GM18507 (cell line): ENCODE measurements around the gene MYLK.
"Not testable (repeated sequence)": the region's sequence is repeated elsewhere in the genome, so short reads cannot be mapped to it uniquely, and the experiment has no call there.

Experiments
- DNase-seq: peaks from one replicate; pipeline ENCODE4 v3.0.0; 2011; ENCODE audit warnings: low read depth; ENCODE audit not compliant: insufficient read length; ENCODE audit errors: extremely low spot score
- FAIRE-seq: peaks from 2 replicates; lab custom pipeline; 2011; peaks lifted over from hg19 to GRCh38; lab: Jason Lieb, UNC

Gene MYLK

DNA sequence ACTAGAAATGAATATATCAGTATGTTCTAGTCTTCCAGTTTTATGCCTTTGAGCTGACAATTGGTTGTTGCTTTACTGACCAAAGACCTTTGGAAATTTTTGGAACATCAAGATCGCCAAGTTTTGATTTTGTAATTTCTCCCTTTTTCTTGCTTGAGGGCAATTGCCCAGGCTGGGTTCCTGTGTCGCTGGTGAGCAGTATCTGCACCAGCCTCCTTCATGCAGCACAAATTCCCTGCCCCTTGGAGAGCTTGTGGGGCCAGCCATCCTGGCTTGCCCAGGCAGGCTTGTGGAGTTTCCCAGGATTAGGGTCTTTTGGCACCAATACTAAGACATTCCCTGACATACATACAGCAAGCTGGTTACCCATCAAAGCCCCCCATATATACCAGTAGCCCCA lies 261.4 kb downstream of the MYLK start:
- DNase-seq (no peak), FAIRE-seq (no peak)

DNA sequence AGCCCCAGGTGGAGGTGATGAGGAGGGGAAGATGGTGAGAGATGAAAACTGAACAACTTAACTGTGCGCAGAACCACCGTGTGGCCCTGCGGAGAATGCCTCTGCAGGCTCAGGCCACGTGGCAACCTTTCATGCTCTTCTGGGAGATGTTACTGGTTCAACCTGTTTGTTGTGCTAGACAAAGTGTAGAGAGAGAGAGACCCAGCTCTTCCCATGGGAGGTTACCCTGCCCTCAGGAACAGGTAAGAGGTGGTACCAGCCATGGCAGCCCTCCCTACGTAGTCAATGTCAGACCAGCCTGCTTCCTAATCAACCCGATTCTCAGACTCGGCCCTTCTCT lies 262.3 kb downstream of the MYLK start:
- FAIRE-seq = no peak
- no peak for DNase-seq

DNA sequence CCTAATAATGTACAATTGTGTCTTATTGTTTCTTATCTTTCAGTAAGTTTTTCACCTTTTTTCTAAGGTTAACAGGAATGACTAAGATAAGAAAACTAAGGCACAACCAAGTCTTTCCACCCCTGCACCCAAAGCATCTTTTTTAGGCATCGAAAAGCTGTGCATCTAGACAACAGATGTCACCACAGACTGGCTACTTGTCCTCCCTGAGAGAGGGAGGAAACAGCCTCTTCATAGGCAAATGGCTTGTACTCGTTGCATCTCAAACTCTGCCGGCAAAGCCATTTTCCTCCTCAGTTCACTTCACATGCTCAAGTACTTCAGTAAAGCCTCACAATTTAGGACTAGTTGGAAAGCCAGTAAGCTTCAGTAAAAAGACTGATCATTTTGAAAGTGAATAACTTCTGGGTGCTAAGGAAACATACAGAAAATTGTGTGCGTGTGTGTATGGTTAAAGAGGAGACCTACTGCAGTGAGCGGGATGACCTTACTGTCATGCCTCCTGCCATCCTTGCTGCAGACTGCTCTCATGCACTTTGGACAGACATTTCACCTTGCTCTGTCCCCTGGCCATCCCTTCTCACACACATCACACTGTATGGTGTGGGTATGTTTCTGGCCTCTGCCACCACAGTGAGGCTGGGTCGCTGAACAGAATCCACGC lies 262.8 kb downstream of the MYLK start:
- FAIRE-seq (no peak), DNase-seq (no peak)

DNA sequence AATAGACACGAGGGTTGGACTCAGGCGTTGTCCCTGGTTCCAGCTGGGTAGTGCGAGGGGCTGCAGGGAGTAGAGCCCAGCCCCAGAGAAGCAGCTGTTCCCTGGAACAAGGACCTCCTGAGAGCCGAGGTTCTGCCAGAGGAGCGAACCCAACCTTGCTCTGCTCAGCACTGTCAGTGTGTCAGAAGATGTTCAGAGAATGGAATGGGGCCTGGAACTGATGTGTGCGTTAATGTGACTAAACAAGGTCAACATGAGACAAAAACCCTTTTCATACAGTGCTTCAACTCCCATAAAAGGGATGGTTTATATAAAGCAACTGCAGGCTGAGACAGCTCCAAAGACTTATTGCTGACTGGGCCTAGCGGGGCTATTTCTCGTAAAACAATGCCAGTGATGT lies 263.8 kb downstream of the MYLK start:
- FAIRE-seq = no peak
- DNase-seq = no peak

DNA sequence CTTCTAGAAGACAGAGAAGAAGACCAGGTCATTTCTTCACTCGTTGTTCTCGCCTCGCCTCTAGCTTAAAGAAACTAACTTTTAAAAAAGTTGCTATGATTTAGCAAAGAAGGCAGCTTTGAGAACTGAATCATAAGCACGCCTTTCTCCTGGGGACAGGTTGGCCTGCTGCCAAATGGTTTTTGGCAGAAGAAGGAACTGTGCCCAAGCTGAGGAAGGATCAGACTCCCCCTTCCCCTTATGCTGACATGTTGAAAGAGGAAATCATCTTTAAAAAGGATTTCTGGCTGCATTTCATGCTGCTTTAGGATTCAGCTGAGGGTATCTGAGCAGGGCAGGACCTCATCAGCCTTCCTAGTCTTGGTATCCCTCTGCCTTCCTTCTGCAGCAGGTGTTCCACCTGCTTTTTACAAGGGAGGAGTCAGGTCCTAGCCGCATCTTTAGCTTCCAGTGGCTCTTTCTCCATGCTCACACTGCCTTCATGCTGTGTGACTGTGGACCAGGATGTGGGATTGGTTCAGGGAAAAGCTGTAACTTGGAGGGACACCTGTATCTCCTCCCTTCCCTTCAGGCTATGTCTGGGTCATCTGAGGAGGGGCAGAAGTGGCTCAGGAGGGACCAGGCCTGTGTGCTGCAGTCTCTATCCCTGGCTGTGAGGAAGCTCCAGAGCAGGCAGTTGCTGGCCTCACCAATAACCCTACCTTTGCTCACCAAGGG lies 265.2 kb downstream of the MYLK start:
- DNase-seq (no peak), FAIRE-seq (no peak)

DNA sequence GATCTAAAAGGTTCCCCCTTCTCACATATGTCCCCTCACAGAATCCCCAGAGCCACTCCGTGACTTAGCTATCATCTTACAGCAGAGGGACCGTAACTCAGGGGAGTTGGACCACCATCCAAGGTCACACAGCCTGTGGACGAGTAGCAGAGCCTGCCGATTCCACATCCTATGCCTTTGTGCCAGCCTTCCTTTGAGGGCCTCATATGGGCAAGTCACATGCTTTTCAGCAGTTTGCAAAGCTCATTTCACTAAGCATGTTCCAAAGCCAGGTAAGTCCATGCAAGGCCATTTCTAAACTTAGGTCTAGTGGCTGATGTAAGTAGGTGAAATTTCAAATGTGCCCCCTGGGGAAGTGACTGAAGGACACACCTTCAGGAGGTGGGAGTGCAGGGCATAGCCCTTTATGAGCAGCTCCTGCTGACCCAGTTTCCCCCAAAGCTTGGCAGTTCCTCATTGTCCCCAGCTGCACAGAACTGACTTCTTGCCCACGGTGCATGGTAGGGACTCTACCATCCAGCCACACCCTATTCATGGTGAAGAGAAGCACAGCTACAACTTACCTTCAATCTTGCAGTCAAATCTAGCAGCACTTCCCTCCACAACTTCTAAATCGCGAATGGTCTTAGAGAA lies 265.9 kb downstream of the MYLK start:
- DNase-seq = no peak
- FAIRE-seq = no peak

DNA sequence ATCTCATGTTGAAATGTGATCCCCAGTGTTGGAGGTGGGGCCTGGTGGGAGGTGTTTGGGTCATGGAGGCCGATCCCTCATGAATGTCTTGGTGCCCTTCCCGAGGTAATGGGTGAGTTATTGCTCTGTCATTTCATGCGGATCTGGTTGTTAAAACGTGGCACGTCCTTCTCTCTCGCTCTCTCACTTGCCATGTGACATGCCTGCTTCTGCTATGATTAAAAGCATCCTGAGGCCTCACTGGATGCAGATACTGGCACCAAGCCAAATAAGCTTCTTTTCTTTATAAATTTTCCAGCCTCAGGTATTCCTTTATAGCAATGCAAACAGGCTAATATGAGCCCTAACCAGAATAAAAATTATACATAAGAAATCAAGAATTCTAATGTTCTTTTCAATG lies 267.5 kb downstream of the MYLK start:
- no peak for DNase-seq
- FAIRE-seq = no peak

DNA sequence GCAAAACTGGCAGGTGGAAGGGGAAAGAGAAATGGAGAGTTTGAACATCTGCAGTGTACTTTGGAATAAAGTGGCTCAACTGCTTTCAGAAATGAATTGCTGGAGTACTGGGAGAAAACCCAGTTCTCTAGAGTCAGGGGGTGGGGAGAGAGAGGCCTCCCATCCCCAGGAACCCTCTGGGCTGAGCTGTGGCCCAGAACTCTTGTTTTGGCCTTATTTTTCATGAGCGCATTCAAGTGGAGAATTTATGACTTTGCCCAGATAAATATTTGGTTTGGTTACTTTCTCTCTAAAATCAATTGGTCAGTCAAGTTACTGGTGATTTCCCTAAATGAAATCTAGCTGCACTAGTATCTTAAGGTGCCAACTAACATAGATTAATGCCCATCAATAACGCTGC lies 270.6 kb downstream of the MYLK start:
- no peak for DNase-seq

DNA sequence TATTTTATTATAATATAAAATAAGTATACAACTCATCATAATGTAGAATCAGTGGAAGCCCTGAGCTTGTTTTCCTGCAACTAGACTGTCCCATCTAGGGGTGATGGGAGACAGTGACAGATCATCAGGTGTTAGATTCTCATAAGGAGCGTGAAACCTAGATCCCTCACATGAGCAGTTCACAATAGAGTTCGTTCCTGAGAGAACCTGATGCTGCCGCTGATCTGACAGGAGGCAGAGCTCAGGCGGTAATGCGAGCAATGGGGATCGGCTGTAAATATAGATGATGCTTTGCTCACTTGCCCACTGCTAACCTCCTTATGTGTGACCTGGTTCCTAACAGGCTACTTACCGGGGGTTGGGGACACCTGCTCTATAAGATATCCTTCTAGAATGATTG lies 272.5 kb downstream of the MYLK start:
- DNase-seq, FAIRE-seq: not testable (repeated sequence)

More for the DNA sequence above, 270.6 kb downstream of the MYLK start:
- no peak for FAIRE-seq

DNA sequence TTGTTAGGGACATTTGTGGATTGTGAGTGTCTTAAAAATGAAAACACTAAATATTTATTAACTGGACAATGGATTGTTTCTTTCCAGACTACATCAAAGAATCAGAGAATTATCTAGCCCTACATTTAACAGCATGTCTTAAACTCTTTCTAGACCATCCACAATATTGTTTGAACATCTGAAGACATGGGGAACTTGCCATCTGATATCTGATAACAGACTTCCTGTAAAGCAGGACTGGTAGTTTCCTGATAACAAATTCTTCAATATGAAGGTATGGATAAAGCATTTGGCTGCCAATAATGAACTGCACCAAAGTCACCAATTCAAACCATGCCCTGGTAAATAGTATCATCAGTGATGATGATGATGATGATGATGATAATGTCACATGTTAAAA lies 273.1 kb downstream of the MYLK start:
- no peak for FAIRE-seq

DNA sequence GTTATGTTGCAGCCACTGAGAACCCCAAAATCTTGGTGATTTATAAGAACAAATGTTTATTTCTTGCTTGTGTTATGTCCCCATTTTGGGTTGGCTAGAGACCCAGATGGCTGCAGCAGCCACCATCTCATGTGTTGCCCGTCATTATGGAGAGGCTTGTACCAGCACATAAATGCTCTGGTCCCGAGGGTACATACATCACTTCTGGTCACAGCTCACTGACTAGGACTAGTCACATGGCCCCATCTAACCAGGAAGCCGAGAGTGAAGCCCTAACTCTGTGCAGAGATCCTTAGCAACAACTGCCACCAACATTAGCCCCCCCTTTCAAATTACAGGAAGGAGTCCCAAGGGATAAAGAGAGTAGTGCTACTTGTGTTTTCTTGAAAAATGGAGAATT lies 273.8 kb downstream of the MYLK start:
- FAIRE-seq (peak; percentile 74), DNase-seq (no peak)

More for the DNA sequence above, 273.1 kb downstream of the MYLK start:
- DNase-seq = no peak

DNA sequence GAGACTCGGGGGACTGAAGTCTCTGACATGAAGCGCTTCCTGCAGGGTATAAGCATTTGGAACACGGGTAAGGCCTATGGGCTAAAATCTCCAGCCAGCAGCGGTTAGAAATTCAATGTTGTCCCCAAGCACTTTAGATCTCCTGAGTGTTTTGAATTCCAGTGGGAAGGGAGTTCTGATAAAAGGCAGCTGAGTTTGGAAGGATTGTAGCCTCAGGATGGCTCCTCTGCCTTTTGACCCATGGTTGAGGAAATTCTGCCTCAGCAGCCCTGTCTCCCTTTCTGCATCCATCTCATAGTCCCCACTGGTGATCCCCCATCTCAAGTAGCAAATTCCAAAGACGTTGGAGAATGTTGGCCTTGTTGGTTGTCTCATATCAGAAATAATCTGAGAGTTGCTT lies 275.1 kb downstream of the MYLK start:
- no peak for FAIRE-seq
- no peak for DNase-seq

DNA sequence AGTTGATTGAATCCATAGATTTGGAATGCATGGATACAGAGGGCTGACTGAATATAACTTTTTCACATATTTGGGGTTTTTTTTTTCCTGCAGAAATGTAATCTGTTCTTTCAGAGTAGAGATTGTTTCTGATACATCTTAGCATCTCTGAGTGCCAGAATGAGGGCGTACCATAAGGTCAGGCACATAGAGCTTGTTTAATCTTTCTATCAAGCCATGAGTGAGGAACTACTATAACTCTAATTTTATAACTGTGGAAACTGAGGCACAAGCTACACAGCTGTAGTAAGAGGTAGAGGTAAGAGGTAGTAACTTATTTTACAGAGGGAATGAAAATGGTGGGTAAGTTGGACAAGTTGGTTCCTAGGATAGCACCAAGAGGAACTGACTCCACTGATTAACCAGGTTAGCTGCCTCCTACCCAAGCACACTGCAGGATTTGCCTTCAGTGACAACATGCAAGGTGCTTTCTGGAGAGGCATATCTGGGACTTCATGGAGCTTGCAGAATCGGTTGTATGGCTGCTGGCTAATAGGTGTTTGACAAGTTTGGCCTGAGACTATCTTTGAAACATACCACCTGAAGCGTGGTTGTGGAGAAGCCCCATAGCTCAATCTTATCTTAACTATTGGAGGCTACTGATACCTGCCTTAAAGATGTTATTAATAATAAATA lies 275.7 kb downstream of the MYLK start:
- DNase-seq (no peak), FAIRE-seq (no peak)

DNA sequence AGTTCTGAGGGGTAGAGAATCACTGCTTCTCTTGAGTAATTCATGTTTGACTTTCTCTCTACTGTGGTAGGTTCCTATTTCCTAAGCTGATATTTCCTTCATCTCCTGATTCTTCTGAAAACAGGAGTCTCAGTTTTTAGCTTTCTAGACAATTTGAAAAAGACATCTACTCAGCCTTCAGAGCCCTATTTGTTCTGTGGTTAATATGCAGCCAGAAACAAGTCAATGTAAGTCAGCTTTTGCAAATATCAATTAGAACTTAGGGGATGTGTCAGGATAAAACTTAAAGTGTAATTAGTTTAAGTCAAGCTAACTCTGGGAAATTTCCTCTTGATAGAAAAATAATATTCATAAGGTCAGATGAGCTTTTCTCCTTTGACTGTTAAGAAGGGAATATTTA lies 277.6 kb downstream of the MYLK start:
- FAIRE-seq (no peak), DNase-seq (no peak)

DNA sequence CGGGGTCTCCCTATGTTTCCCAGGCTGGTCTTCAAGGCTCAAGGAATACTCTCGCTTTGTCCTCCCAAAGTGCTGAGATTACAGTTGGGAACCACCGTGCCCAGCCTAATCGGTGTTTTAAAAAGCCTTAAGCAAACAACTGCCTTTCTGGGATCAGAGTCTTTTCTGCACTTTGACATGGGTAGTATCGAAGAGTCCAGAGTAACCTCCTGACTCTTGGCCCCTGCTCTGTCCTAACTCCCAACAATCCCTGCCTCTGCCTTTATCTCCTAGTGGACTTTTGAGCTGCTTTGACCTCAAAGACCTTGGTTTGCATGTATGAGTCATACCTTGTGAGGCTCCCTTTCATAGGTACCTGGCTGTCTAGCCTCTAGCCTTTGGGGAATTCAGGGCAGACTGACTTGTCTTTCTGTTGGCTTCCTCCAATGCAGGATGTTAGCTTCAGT lies 278.3 kb downstream of the MYLK start:
- peak; percentile 63 for FAIRE-seq
- no peak for DNase-seq

DNA sequence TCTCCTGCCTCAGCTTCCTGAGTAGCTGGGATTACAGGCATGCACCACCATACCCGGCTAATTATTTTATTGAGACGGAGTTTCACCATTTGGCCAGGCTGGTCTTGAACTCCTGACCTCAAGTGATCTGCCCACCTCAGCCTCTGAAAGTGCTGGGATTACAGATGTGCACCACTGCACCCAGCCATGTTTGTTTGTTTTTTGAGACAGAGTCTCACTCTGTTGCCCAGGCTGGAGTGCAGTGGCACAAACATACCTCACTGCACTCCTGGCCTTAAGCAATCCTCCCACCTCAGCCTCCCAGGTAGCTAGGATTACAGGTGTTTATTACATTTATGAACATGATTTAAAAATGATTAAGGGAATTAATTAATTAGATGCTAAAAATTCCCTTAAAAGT lies 281.0 kb downstream of the MYLK start:
- not testable (repeated sequence) for FAIRE-seq, DNase-seq

DNA sequence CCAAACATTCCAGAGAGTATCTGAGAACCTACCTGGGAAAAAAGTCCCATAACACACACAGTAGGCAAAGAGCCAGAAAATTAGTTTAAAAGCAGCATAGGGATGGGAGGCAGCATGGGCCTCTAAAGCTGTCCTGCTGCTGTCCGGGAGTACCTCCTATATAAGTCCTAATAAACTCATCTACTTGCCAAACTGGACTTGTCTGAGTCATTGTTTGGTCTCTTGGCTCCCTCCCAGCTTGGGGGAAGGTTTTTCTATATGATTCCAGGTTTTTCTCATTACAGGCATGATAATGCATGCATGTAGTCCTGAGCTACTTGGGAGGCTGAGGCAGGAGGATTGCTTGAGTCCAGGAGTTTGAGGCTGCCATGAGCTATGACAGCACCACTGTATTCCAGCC lies 281.8 kb downstream of the MYLK start:
- FAIRE-seq (no peak), DNase-seq (no peak)

DNA sequence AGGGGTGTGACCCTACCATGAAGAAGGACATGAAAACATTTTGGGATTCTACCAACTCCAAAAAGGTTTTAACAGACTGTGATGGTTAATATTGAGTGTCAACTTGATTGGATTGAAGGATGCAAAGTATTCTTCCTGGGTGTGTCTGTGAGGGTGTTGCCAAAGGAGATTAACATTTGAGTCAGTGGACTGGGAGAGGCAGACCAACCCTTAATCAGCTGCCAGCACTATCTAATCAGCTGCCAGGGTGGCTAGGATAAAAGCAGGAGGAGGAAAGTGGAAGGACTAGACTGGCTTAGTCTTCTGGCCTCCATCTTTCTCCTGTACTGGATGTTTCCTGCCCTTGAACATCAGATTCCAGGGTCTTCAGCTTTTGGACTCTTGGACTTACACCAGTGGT lies 283.3 kb downstream of the MYLK start:
- not testable (repeated sequence) for DNase-seq, FAIRE-seq

DNA sequence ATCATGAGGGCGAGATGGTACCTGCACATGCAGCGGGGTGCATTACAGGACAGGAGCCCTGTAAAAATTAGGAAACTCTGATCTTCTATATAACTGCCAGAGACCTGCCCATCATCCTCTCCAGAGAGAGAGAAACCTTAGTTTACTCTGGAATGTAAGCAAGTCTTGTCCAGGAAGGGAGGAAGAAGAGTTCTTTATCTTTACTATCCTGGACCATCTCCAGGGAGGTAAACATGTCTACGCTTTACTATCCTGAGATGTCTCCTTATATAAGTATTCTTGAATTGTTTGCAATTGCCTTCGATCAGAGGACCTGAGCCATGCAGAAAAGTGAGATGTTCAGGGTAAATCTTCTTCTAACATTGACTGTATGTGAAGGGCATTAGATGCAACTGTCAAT lies 286.6 kb downstream of the MYLK start:
- FAIRE-seq = no peak

DNA sequence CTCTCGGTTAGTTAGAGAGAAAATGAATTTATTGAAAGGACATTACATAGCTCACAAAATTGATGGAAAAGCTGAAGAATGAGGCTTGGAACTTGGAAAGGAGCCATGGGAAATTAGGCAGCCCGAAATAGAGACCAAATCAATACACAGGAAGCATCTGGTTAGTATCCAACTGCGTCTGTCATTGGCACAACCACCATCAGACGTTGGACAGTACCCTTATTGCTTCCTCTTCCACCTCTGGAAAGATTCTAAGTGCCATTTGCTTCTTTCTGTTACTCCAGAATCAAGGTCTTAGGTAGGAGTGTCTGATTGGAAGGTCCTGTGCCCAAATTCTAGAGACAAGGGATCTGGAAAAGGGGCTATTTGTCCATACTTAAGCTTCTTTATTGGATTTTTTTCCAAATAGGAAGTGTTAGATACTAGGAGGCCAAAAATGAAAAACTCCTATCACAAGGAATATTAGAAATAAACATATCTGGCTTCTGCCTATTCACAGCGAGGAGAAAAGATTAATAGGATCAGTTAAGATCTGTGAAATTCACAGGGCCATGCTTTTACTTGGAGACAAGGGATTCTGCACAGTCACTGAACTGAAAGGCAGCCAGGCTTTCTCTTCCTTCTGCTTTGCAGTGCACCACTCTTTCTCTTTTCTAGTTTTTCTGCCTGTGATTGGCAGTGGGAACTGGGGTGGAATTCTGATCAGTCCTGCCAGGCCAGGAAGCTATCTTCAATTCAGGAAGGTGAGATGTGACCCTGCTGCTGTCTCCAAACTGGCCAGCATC lies 288.5 kb downstream of the MYLK start:
- no peak for FAIRE-seq

More for the DNA sequence above, 286.6 kb downstream of the MYLK start:
- no peak for DNase-seq

More for the DNA sequence above, 288.5 kb downstream of the MYLK start:
- no peak for DNase-seq
